SH-SY5Y (cell line): ENCODE measurements around the gene NCOA1.

Source experiments
- GATA2 ChIP-seq: IDR thresholded peaks from 2 replicates; pipeline ENCODE4 v1.6.1; 2011; ENCODE audit warnings: mild to moderate bottlenecking, low read depth, low read length
- GATA3 ChIP-seq: IDR thresholded peaks from 2 replicates; pipeline ENCODE4 v1.6.1; 2011; ENCODE audit warnings: low read depth, mild to moderate bottlenecking, low read length, moderate library complexity

- TF ChIP-seq GATA2: no peak
- no peak for TF ChIP-seq GATA3
Observed at GRCh38 chr2:24489465-24490180, 1.4 kb upstream of the NCOA1 start.
